Right lobe of liver (tissue), 4 donors: ENCODE measurements around the gene MEGF8.

Experiments used
- POLR2A ChIP-seq: fragments of 450-650 bp; IDR thresholded peaks from one replicate; pipeline ENCODE4 v1.6.1; 2017; ENCODE audit warnings: antibody characterized with exemption, mild to moderate bottlenecking
- TF ChIP-seq, protein P1 (sequence below), 4 donors: fragments of 200-600 bp in 3 of 4; fragments of 450-650 bp in 1 of 4; IDR thresholded peaks; one replicate each; pipeline versions ENCODE4 v1.5.1 to v1.8.0; 2016 to 2022; ENCODE audit warnings: antibody characterized with exemption in 4 of 4, mild to moderate bottlenecking in 2 of 4
- donor health status: DM: no; HTN: no; CAD: no.
- donor health status: DM: no; HTN: no; CAD: no.
- donor health status: DM: no; HTN: yes; CAD: no.

DNA sequence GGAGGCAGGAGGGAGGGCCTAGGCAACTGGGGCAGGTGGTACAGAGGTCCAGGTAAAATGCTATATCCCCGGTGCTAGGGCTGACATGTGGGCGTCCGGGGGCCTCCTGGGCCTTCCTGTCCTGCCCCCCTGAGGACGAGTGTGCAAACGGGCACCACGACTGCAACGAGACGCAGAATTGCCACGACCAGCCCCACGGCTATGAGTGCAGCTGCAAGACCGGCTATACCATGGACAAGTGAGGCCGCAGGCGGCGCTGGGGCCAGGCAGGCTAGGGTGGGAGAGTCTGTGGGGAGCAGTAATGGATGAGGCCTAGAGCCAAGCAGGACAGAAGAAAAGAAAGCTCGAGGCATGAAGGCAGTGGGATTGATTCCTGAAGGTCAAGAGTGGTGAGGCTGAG, 43.3 kb downstream of the MEGF8 start:
- TF ChIP-seq, protein P1, sequence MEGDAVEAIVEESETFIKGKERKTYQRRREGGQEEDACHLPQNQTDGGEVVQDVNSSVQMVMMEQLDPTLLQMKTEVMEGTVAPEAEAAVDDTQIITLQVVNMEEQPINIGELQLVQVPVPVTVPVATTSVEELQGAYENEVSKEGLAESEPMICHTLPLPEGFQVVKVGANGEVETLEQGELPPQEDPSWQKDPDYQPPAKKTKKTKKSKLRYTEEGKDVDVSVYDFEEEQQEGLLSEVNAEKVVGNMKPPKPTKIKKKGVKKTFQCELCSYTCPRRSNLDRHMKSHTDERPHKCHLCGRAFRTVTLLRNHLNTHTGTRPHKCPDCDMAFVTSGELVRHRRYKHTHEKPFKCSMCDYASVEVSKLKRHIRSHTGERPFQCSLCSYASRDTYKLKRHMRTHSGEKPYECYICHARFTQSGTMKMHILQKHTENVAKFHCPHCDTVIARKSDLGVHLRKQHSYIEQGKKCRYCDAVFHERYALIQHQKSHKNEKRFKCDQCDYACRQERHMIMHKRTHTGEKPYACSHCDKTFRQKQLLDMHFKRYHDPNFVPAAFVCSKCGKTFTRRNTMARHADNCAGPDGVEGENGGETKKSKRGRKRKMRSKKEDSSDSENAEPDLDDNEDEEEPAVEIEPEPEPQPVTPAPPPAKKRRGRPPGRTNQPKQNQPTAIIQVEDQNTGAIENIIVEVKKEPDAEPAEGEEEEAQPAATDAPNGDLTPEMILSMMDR (IDR thresholded peaks at IDR 0.05), result no peak
- TF ChIP-seq POLR2A, result no peak
